ENCODE measurements around the gene MRPS23. TPM values are rescaled to one million over a fixed set of nuclear protein-coding genes. Genes with fewer than 3 reads are reported as not detected.

The MRPS23 gene
- total and polyA plus RNA-seq, 12 donors = 8.5 to 90.6 (median 36.6) TPM

DNA sequence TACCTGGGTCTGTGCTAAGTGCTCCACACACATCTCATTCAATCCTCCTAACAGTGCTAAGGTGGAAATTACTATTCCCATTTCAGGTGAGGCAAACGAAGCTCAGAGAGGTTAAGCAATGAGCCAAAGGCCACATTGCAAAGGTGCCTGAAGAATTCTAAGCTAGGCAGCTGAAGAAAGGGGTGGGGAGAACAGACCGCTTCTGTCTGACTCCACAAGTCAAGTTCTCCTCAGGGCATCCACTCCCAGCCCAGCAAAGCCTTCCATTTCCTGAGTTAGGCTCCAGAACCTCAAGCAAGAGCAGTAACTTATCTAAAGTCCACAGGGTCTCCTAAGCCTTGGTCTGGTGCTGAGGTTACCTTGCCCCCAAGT, 27.0 kb upstream of the MRPS23 start:
- no peaks in the 10 kb centered on the region for H3K27me3 ChIP-seq
- peaks cover 32 to 76% of the 10 kb centered on the region in 2 donors for H3K4me1 ChIP-seq (replicated peaks in 1 of 2)
- no peak for DNase-seq
- peaks cover 0 to 23% of the 10 kb centered on the region in 2 donors for H3K36me3 ChIP-seq (replicated peaks in 1 of 2)
- H3K27ac ChIP-seq = peak overlapping the region in 3 of 5 donors; percentile 72 to 95 (median 90)
- WGBS, 4 donors = 66 to 83% (median 74%) methylated on average over 2 of the region's 2 CpGs
- H3K9me3 ChIP-seq (replicated peaks in 1 of 3) = no peaks in the 10 kb centered on the region
- intact Hi-C loops (cut with DNase I) = no loop called here
- no peak for TF ChIP-seq POLR2A (IDR thresholded peaks at IDR 0.05)
- TF ChIP-seq, protein P1, sequence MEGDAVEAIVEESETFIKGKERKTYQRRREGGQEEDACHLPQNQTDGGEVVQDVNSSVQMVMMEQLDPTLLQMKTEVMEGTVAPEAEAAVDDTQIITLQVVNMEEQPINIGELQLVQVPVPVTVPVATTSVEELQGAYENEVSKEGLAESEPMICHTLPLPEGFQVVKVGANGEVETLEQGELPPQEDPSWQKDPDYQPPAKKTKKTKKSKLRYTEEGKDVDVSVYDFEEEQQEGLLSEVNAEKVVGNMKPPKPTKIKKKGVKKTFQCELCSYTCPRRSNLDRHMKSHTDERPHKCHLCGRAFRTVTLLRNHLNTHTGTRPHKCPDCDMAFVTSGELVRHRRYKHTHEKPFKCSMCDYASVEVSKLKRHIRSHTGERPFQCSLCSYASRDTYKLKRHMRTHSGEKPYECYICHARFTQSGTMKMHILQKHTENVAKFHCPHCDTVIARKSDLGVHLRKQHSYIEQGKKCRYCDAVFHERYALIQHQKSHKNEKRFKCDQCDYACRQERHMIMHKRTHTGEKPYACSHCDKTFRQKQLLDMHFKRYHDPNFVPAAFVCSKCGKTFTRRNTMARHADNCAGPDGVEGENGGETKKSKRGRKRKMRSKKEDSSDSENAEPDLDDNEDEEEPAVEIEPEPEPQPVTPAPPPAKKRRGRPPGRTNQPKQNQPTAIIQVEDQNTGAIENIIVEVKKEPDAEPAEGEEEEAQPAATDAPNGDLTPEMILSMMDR (IDR thresholded peaks at IDR 0.05) = no peak
- H3K4me3 ChIP-seq = no peak overlapping the region

DNA sequence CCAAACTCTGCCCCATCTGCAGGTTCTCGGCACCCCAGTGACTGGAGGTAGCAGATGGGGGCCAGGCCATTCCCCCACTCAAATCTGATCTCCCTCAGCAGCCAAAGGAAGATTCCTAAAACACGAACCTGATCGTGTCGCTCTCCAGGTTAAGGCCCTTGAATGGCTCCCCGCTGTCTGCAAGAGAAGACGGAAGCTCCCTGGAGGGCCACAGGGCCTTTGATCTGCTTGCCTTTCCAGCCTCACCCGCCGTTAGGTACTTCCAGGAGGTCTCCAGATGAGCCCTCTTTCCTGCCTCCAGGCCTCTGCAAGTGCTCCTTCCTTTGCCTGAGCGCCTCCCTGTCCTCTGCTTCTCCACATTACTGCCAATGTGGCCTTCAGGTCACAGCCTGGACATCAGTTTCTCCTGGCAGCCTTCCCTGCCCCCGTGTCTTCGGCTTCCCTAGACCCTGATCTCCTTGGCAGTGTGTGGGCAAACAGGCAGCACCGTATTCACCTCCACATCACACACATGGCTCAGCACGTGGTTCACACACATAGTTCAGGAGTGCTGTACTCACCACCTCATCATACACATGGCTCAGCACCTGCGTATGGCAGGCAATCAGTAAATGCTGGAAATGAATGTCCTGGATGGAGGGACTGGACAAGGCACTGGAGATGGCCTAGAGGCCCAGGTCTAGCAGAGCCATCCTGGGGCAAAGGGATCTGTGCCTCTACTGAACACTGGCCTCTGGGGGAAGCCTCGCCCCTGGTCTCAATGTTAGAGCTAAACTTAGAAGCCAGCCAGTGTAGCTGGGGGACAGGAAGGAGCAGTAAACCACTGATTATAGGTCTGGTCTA, 26.4 kb upstream of the MRPS23 start:
- H3K36me3 ChIP-seq (replicated peaks in 1 of 2) = peaks cover 0 to 25% of the 10 kb centered on the region in 2 donors
- H3K4me3 ChIP-seq = no peak overlapping the region
- WGBS, 4 donors = 76 to 83% (median 82%) methylated on average over 12 to 15 of the region's 15 CpGs
- peak overlapping the region; percentile 1 to 95 (median 83) for H3K27ac ChIP-seq
- no peaks in the 10 kb centered on the region for H3K27me3 ChIP-seq
- TF ChIP-seq, protein P1 (IDR thresholded peaks at IDR 0.05) = no peak
- no peak for TF ChIP-seq POLR2A (IDR thresholded peaks at IDR 0.05)
- peaks cover 31 to 76% of the 10 kb centered on the region in 2 donors for H3K4me1 ChIP-seq (replicated peaks in 1 of 2)
- intact Hi-C loops (cut with DNase I) = no loop called here
- H3K9me3 ChIP-seq (replicated peaks in 1 of 3) = no peaks in the 10 kb centered on the region
- no peak for DNase-seq

DNA sequence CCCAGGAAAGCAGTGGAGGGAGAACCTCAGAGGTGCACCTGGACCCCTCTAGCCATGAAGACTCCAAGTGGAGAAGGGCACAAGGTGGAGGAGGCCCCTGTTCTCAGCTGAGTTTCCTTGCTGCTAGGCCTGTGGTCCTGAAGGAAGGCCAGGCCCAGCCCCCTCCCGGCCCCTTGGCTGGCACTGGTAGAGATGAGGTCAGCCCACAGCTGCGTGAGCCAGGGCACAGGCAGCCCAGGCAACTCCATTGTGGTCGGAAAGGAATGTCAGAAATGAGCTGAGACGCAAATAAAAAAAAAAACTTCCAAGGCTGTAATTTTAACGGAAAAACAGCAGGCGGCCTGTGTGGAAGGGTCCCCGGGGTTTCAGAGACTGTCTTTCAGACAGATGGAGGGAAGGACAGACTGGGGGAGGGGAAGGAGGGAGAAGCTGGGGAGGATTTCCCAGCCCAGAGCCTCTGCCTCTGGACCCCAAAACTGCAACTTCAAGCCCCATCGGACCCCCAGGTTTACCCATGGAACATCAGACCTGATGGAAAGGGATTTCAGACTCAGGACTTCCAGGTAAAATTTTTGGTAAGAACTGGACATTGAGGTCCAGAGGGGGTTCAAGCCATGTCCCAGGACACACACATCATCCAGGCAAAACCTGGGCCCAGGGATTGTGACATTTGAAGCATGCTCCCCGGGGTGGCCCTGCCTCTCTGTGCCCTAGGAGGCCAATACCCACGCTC, 25.6 kb upstream of the MRPS23 start:
- WGBS, 4 donors = 15 to 23% (median 21%) methylated on average over 9 to 10 of the region's 10 CpGs
- intact Hi-C loops (cut with DNase I) = no loop called here
- DNase-seq = peak; percentile 83 to 96 (median 92)
- Histone ChIP-seq H3K4me1 (replicated peaks in 1 of 2) (peaks cover 31 to 78% of the 10 kb centered on the region in 2 donors), H3K9me3 (replicated peaks in 1 of 3) (no peaks in the 10 kb centered on the region), H3K4me3 (no peak overlapping the region), H3K36me3 (replicated peaks in 1 of 2) (peaks cover 0 to 25% of the 10 kb centered on the region in 2 donors), H3K27me3 (no peaks in the 10 kb centered on the region), H3K27ac (peak overlapping the region; percentile 6 to 95 (median 90))
- peak in 1 of 2 donors; percentile 9 for TF ChIP-seq POLR2A (IDR thresholded peaks at IDR 0.05)
- TF ChIP-seq, protein P1 (IDR thresholded peaks at IDR 0.05) = peak; percentile 45 to 88 (median 62)
